Right lobe of liver (tissue), 6 donors: ENCODE measurements around the gene MRPL11. TPM values are rescaled to one million over a fixed set of nuclear protein-coding genes. Genes with fewer than 3 reads are reported as not detected.

Experiments used
- ATAC-seq, 4 donors: fragments of 200-7000 bp; cut with Tn5 transposase; one replicate each; pipeline ENCODE4 v1.9.1; 2020; ENCODE audit warnings: mild to moderate bottlenecking in 4 of 4, moderate library complexity in 4 of 4
- DNase-seq, 3 donors: peaks; one replicate each; pipeline ENCODE4 v3.0.0-alpha.2; 2020
- H3K27ac ChIP-seq, 3 donors: fragments of 200-600 bp; one replicate each; pipeline ENCODE4 v1.8.0; 2022
- H3K27me3 ChIP-seq, 2 donors: fragments of 200-600 bp; one replicate each; pipeline ENCODE4 v1.8.0; 2022
- H3K36me3 ChIP-seq, 4 donors: fragments of 200-600 bp; sonication (generic) in 1 of 4; one replicate each; pipeline versions ENCODE4 v1.5.1 to v1.8.0; 2017 to 2022; ENCODE audit warnings: control low read depth in 1 of 4
- H3K4me1 ChIP-seq, 4 donors: fragments of 200-600 bp; sonication (generic) in 1 of 4; one replicate each; pipeline versions ENCODE4 v1.5.1 to v1.8.0; 2017 to 2022; ENCODE audit warnings: control low read depth in 1 of 4
- H3K4me3 ChIP-seq, 3 donors: fragments of 200-600 bp; one replicate each; pipeline ENCODE4 v1.8.0; 2022
- H3K9me3 ChIP-seq, 4 donors: fragments of 200-600 bp; sonication (generic) in 1 of 4; one replicate each; pipeline versions ENCODE4 v1.5.1 to v1.8.0; 2017 to 2022; ENCODE audit warnings: control low read depth in 1 of 4
- POLR2A ChIP-seq: fragments of 450-650 bp; IDR thresholded peaks from one replicate; pipeline ENCODE4 v1.6.1; 2017; ENCODE audit warnings: antibody characterized with exemption, mild to moderate bottlenecking
- WGBS: methylation state at CpG from one replicate; pipeline ENCODE4 v1.1.6; 2018; ENCODE audit warnings: low coverage, low lambda C conversion rate; ENCODE audit not compliant: insufficient coverage; ENCODE audit errors: missing lambda C conversion rate; 5-methylcytosine and 5-hydroxymethylcytosine counted together
- intact Hi-C, 2 donors: fragments of 100-400 bp; cut with DNase I; formaldehyde crosslinking; loops; one replicate each; pipeline versions ENCODE4 v1.11.2 to v1.14.1; 2022
- long read RNA-seq: library from polyadenylated mRNA; unstranded; transcript quantifications from one replicate; pipeline ENCODE4 v2.0.0, GENCODE V29; 2019
- total RNA-seq, 6 experiments: library from RNA; depleted of rRNA in 2 of 6; stranded (reverse); fragments of >200 nt in 2 of 6; fragmentation: NEBNext Ultra II Directional in 3 of 6; extraction: Animal tissue kit (Norgen Biotek cat#: 25700) in 3 of 6; gene quantifications; one replicate each; pipeline versions ENCODE4 v1.1.0 to v1.2.4, GENCODE V29; 2016 to 2023
- TF ChIP-seq, protein P1 (sequence below), 4 donors: fragments of 200-600 bp in 3 of 4; fragments of 450-650 bp in 1 of 4; IDR thresholded peaks; one replicate each; pipeline versions ENCODE4 v1.5.1 to v1.8.0; 2016 to 2022; ENCODE audit warnings: antibody characterized with exemption in 4 of 4, mild to moderate bottlenecking in 2 of 4
- donor health status: DM: no; HTN: yes; CAD: no.
- donor health status: DM: no; HTN: no; CAD: no.
- donor health status: DM: no; HTN: no; CAD: no.
- donor health status: DM: no; HTN: yes; CAD: no.
- donor health status: DM: no; HTN: yes; CAD: no.

The MRPL11 gene
- 10 to 100 TPM; 17.6 to 34.1 (median 28.6) TPM for total RNA-seq
- long read RNA-seq, partial matches to known transcripts, result 1 of 7 reads
- long read RNA-seq, other reads (novel, unspliced or antisense), result 0 of 7 reads

DNA sequence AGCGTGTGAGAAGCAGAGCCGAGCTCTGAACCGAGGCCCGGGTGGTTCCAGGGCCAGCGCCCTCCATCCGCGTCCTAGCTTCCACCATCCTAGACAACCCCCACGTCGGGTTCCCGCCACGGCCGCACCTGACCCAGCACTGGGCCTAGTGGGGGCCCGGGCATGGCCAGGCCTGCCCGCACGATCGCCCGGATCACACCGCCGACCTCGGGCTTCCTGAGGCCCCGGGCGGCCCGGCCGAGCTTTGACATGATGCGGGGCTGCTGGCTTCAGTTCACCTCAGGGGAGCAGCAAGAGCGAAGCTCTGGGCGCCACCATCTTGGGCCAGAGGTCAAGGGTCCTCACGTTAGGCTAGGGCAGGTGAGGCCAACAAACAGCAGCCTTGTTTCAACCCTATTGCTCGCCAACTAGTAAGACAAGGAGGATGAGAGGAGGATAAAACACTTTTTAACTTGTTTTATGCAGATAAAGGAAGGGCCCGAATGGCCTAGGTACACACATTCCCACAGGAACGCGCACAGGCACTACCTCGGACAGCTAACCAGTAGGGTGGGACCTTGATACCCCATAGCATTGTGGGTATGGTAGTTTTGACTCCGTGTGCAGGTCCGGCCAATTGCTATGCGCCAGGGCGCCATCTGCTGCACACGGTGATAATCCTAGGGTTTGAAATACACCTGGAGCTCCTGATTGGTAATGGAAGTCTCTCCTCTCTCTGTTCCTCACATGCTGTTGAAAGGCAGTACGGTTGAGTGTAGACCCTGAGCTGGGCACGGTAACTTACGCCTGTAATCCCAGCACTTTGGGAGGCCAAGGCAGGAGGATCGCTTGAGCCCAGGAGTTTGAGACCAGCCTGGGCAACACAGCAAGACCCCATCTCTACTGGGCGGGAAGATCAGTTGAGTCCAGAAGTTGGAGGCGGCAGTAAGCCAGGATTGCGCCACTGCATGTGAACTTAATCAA, at the start of gene MRPL11:
MRPL11 (minus strand) TSS at position 345 of the 963 bp plus-strand sequence; CDS start at position 251, 94 bp downstream.
- intact Hi-C loops, result loop anchor here in 1 of 2 donors (5.0 kb wide), 1 partner anchor 36 kb away; no protein-coding TSS in a partner anchor
- ATAC-seq, result peak; percentile 100

DNA sequence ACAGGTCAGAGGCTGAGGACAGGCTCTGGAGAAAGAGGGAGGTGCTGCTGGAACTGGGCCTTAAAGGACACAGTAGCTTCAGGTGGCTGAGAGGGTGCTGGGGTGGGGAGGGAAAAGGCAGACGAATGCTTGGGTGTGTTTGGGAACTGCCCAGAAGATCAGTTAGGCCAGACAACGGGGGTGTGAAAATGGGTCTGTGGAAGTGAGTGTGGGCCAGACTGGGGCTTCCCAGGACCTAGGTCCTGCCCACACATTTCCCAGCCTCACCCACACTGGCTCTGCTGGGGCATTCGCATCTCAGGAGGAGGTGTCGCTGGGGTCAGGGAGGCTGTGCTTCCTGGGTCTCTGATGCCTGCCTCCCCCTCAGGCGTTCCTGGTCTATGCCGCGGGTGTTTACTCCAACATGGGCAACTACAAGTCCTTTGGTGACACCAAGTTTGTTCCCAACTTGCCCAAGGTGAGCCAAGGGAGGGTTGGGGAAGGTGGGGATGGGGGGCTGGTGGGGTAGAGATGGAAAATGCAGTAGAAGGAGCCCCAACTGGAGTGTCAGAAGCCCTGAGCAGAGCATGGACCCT, 46.2 kb upstream of the MRPL11 start:
- Histone ChIP-seq H3K4me1 (peaks cover 0 to 6% (median 0%) of the 10 kb centered on the region in 4 donors), H3K9me3 (no peaks in the 10 kb centered on the region), H3K4me3 (no peak overlapping the region), H3K27ac (no peak overlapping the region), H3K27me3 (no peaks in the 10 kb centered on the region), H3K36me3 (peaks cover 0 to 8% (median 1%) of the 10 kb centered on the region in 4 donors)
- ATAC-seq (no peak), DNase-seq (peak in 1 of 3 donors; percentile 38)
- intact Hi-C loops, result no loop called here
- WGBS, result 93% methylated on average over 2 of the region's 7 CpGs
- TF ChIP-seq, protein P1, sequence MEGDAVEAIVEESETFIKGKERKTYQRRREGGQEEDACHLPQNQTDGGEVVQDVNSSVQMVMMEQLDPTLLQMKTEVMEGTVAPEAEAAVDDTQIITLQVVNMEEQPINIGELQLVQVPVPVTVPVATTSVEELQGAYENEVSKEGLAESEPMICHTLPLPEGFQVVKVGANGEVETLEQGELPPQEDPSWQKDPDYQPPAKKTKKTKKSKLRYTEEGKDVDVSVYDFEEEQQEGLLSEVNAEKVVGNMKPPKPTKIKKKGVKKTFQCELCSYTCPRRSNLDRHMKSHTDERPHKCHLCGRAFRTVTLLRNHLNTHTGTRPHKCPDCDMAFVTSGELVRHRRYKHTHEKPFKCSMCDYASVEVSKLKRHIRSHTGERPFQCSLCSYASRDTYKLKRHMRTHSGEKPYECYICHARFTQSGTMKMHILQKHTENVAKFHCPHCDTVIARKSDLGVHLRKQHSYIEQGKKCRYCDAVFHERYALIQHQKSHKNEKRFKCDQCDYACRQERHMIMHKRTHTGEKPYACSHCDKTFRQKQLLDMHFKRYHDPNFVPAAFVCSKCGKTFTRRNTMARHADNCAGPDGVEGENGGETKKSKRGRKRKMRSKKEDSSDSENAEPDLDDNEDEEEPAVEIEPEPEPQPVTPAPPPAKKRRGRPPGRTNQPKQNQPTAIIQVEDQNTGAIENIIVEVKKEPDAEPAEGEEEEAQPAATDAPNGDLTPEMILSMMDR (IDR thresholded peaks at IDR 0.05), result no peak

More for the DNA sequence above, at the start of gene MRPL11:
- H3K4me3 ChIP-seq, result peak within 1 kb of the TSS; percentile 81 to 95 (median 86)
- no peaks in the 10 kb centered on the region for H3K9me3 ChIP-seq
- peak within 1 kb of the TSS; percentile 45 to 93 (median 88) for H3K27ac ChIP-seq
- TF ChIP-seq, protein P1 (IDR thresholded peaks at IDR 0.05), result peak; percentile 22 to 82 (median 78)
- no peak for TF ChIP-seq POLR2A
- peaks cover 0 to 7% (median 0%) of the 10 kb centered on the region in 4 donors for H3K4me1 ChIP-seq
- 0% methylated on average over 9 of the region's 45 CpGs for WGBS
- no peaks in the 10 kb centered on the region for H3K27me3 ChIP-seq
- peaks cover 0 to 13% (median 7%) of the 10 kb centered on the region in 4 donors for H3K36me3 ChIP-seq
- peak; percentile 88 to 92 (median 91) for DNase-seq

DNA sequence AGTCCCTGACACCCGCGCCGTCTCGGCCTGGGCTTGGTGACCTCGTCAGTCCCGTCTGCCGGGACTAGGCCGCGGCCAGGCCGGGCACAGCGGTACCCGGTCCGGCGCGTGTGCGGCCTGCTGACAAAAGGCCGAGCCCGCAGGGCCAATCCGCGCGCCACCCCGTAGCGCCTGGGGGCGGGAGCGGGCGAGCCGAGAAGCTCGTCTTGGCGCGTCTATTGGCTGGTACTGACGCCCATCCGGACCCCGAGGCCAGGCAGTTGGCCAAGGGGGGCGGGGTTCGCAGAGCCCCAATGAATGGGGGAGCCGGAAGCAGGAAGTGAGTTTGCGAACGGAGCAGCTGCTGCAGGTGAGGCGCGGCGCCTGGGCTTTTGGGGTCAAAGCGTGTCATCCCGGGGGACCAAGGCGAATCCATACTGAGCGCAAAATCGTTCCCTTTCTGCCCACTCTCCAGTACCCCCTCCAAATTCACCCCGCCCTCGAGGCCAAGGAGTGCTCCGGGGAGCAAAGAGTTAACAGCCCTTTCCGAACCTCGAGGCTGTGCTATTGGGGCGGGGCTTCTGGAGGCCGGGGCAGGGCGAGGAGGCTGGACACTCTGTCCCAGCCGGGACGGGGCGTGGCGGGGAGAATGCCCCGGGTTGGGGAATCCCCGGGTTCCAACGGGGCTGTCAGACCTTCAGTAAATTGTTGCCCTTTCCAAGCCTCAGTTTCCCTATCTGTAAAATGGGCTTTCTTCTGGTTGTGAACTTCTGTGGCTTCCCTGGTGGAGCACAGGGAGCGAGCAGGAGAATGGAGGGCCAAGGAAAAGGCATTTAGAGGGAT, 41.7 kb upstream of the MRPL11 start, which contains the start of gene DPP3:
DPP3 (plus strand) TSS at position 318 of the 822 bp plus-strand sequence. CDS start 1,767 bp downstream, outside the sequence.
- intact Hi-C loops, result no loop called here
- Histone ChIP-seq H3K27ac (peak within 1 kb of the TSS; percentile 63 to 84 (median 79)), H3K27me3 (no peaks in the 10 kb centered on the region)

More for the DNA sequence above, 41.7 kb upstream of the MRPL11 start, which contains the start of gene DPP3:
- no peaks in the 10 kb centered on the region for H3K9me3 ChIP-seq
- ATAC-seq (peak; percentile 92 to 95 (median 94)), DNase-seq (peak; percentile 98 to 99 (median 98))
- TF ChIP-seq, protein P1 (IDR thresholded peaks at IDR 0.05), result no peak
- TF ChIP-seq POLR2A, result peak; percentile 94
- WGBS, result 4% methylated on average over 13 of the region's 62 CpGs
- peak within 1 kb of the TSS; percentile 66 to 79 (median 70) for H3K4me3 ChIP-seq
- H3K36me3 ChIP-seq, result no peaks in the 10 kb centered on the region
- H3K4me1 ChIP-seq, result peaks cover 0 to 11% (median 0%) of the 10 kb centered on the region in 4 donors
